AG04450 (cell line): ENCODE results near the gene AGO3. TPM values are rescaled to one million over a fixed set of nuclear protein-coding genes. Genes with fewer than 3 reads are reported as not detected.
"Not testable (repeated sequence)": the region's sequence is repeated elsewhere in the genome, so short reads cannot be mapped to it uniquely, and the experiment has no call there.

Source experiments
- CTCF ChIA-PET: fragments of 300-600, 350-600 bp; formaldehyde crosslinking; extraction: SDS; loops from one replicate; lab custom pipeline; 2022; ENCODE audit warnings: antibody characterized with exemption, inconsistent platforms; lab: Charles Lee
- POLR2A ChIA-PET: fragments of 350-600 bp; formaldehyde crosslinking; extraction: SDS; loops from one replicate; lab custom pipeline; 2021; ENCODE audit warnings: antibody characterized with exemption, inconsistent platforms; lab: Yijun Ruan, JAX
- DNase-seq: peaks from one replicate; pipeline ENCODE4 v3.0.0-alpha.2; 2011; ENCODE audit warnings: low read depth, low spot score
- H3K27ac ChIP-seq: one replicate; pipeline ENCODE4 v1.5.1; 2012; ENCODE audit warnings: low read depth, low read length, control low read depth
- H3K27me3 ChIP-seq: one replicate; pipeline ENCODE4 v1.6.0; 2012; ENCODE audit warnings: low read length; ENCODE audit not compliant: control insufficient read depth, insufficient read depth
- H3K4me3 ChIP-seq: 2 replicates; pipeline ENCODE4 v1.5.1; 2011; ENCODE audit warnings: mild to moderate bottlenecking, low read depth, low read length, control low read depth
- H3K9me3 ChIP-seq: 2 replicates; pipeline ENCODE4 v1.5.1; 2012; ENCODE audit warnings: low read length; ENCODE audit not compliant: control insufficient read depth, insufficient read depth
- polyA plus RNA-seq: library from polyadenylated mRNA; depleted of rRNA; stranded (reverse); fragments of >200 nt; gene quantifications from 2 replicates; pipeline ENCODE4 v1.2.3, GENCODE V29; 2011
- TF ChIP-seq, protein P1 (sequence below): IDR thresholded peaks from 2 replicates; pipeline ENCODE4 v1.5.1; 2011; ENCODE audit warnings: low read depth, low read length, control low read depth, inconsistent platforms

The AGO3 gene
- polyA plus RNA-seq, 1 experiment, result 22.5 TPM

DNA sequence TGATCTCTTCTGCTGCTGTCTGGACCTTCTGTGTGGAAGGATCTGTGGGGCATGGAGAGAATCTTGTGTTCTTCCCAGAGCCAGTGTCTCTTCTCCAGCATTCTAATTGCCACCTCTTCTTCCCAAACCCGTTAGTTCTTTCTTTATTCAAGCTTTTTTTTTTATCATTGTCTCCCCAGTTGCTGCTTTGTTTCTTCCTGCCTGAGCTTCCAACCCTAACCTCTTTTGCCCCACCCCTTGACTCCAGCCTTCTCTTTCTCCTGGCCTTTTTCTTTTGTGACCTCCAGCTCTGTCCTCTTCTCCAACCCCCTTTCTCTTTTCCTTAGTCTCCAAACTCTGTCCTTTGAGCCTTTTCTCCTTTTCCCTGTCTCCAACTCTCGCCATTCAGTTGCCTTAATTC, 43.4 kb upstream of the AGO3 start:
- POLR2A ChIA-PET, result no interaction called here
- CTCF ChIA-PET, result no interaction called here
- H3K4me3 ChIP-seq, result no peak overlapping the region

DNA sequence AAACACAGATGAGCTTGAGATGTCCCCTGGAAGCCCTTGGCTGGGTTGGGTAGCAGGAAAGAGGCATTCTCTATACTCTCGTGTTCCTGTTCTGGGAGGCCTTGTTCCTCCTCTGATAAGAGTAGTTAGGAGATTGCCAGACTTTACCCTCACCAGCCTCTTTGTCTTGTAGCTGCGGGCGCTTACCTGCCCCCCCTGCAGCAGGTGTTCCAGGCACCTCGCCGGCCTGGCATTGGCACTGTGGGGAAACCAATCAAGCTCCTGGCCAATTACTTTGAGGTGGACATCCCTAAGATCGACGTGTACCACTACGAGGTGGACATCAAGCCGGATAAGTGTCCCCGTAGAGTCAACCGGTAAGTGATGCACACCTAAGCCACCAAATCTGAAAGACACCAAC, 42.6 kb upstream of the AGO3 start:
- no peak overlapping the region for H3K27ac ChIP-seq
- DNase-seq, result no peak

More for the DNA sequence above, 43.4 kb upstream of the AGO3 start:
- TF ChIP-seq, protein P1, sequence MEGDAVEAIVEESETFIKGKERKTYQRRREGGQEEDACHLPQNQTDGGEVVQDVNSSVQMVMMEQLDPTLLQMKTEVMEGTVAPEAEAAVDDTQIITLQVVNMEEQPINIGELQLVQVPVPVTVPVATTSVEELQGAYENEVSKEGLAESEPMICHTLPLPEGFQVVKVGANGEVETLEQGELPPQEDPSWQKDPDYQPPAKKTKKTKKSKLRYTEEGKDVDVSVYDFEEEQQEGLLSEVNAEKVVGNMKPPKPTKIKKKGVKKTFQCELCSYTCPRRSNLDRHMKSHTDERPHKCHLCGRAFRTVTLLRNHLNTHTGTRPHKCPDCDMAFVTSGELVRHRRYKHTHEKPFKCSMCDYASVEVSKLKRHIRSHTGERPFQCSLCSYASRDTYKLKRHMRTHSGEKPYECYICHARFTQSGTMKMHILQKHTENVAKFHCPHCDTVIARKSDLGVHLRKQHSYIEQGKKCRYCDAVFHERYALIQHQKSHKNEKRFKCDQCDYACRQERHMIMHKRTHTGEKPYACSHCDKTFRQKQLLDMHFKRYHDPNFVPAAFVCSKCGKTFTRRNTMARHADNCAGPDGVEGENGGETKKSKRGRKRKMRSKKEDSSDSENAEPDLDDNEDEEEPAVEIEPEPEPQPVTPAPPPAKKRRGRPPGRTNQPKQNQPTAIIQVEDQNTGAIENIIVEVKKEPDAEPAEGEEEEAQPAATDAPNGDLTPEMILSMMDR, result no peak
- no peaks in the 10 kb centered on the region; the same call in 1 of the 2 replicates for H3K9me3 ChIP-seq
- H3K27me3 ChIP-seq, result no peaks in the 10 kb centered on the region
- H3K27ac ChIP-seq, result no peak overlapping the region
- no peak for DNase-seq

DNA sequence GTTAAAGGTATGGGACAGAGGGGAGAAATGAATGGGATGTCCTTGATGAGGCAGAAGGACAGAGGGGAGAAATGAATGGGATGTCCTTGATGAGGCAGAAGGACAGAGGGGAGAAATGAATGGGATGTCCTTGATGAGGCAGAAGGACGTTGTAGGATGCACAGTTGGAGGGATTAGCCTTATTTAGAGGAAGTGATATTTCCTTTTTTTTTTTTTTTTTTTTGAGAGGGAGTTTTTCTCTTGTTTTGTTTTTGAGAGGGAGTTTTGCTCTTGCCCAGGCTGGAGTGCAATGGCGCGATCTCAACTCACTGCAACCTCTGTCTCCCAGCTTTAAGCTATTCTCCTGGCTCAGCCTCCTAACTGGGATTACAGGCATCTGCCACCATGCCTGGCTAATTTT, 41.9 kb upstream of the AGO3 start:
- H3K9me3 ChIP-seq, CTCF ChIA-PET, DNase-seq, H3K27ac ChIP-seq, H3K4me3 ChIP-seq, POLR2A ChIA-PET, H3K27me3 ChIP-seq: not testable (repeated sequence)

More for the DNA sequence above, 42.6 kb upstream of the AGO3 start:
- ChIA-PET POLR2A (no interaction called here), CTCF (no interaction called here)
- no peaks in the 10 kb centered on the region for H3K27me3 ChIP-seq
- no peaks in the 10 kb centered on the region; the same call in 1 of the 2 replicates for H3K9me3 ChIP-seq
- TF ChIP-seq, protein P1, result no peak
- no peak overlapping the region for H3K4me3 ChIP-seq

DNA sequence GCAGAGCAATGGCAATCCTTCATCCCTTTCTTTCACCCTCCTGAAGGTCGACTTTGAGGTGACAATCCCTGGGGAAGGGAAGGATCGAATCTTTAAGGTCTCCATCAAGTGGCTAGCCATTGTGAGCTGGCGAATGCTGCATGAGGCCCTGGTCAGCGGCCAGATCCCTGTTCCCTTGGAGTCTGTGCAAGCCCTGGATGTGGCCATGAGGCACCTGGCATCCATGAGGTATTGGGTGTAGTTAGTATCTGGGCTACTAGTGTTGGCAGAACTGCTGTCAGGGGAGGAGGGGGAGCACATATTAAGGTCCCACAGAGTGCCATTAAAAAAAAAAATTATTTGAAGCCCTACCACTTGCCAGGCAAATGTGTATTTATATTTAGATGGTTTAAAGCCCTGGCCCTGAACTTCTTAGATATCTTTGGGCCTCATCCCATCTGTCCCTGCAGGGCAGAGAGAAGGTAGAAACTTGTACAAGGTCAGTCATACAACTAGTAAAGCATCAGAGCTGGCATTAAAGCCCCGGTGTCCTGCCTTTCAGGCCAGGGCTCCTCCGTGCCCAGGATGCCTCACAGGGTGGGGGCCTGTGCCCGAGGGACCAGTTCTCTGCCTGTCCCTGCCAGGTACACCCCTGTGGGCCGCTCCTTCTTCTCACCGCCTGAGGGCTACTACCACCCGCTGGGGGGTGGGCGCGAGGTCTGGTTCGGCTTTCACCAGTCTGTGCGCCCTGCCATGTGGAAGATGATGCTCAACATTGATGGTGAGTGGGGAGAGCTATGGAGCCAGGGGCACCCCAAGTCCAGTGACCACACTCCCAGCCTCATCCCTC, 37.6 kb upstream of the AGO3 start:
- H3K4me3 ChIP-seq, result no peak overlapping the region
- H3K9me3 ChIP-seq, result no peaks in the 10 kb centered on the region
- ChIA-PET CTCF (interaction anchor here (1.5 to 2.8 kb wide), 2 partner anchors 10 to 11 kb away, joined by 6 to 10 read pairs; partner anchors contain the start of gene AGO1), POLR2A (no interaction called here)
- DNase-seq, result no peak
- H3K27ac ChIP-seq, result no peak overlapping the region
- TF ChIP-seq, protein P1, result no peak
- H3K27me3 ChIP-seq, result no peaks in the 10 kb centered on the region

DNA sequence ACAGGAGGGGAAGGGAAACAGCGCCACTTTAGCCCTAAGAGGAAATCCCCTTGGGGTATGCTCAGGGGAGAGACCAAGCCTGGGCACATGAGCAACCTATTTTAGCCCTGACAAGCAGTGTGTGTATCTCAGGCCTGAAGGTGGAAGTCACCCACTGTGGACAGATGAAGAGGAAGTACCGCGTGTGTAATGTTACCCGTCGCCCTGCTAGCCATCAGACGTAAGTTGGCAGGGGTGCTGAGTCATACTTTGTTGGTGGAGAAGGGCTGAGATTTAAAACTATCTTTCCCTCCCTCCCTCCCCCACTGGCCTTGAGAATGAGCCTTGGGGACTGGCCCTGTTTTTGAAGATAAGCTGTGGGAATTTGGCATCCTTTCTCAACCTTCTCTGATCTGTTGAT, 36.7 kb upstream of the AGO3 start:
- POLR2A ChIA-PET, result interaction anchor here (0.7 kb wide), 1 partner anchor 10 kb away, joined by 7 read pairs; no protein-coding TSS in a partner anchor
- TF ChIP-seq, protein P1, result no peak
- no peaks in the 10 kb centered on the region for H3K27me3 ChIP-seq
- CTCF ChIA-PET, result interaction anchor here (0.7 to 2.8 kb wide), 2 partner anchors 11 to 2000 kb away, joined by 5 to 10 read pairs; partner anchors contain the start of gene AGO1
- H3K9me3 ChIP-seq, result no peaks in the 10 kb centered on the region
- no peak overlapping the region for H3K4me3 ChIP-seq
- no peak for DNase-seq
- no peak overlapping the region for H3K27ac ChIP-seq
